OCI-LY7 (cell line): ENCODE data around the gene LRP3. TPM values are rescaled to one million over a fixed set of nuclear protein-coding genes. Genes with fewer than 3 reads are reported as not detected.

ENCODE experiments used
- BruUV-seq: library from RNA; stranded (reverse); fragments of 400-500 nt; replicated peaks from 2 replicates; lab custom pipeline; 2021; lab: Mats Ljungman, UMichigan
- CTCF ChIA-PET: fragments of 300-600 bp; sonication (Branson Sonifier 250); formaldehyde crosslinking; loops from one replicate; lab custom pipeline; 2022; ENCODE audit warnings: antibody characterized with exemption; ENCODE audit not compliant: unreplicated experiment; lab: Charles Lee
- POLR2A ChIA-PET: fragments of 300-600 bp; sonication (Branson Sonifier 250); formaldehyde crosslinking; loops from one replicate; lab custom pipeline; 2022; ENCODE audit warnings: antibody characterized with exemption; lab: Charles Lee
- DNase-seq: peaks from one replicate; pipeline ENCODE4 v3.0.0-alpha.2; 2015; ENCODE audit warnings: low spot score
- H2AFZ ChIP-seq: fragments of 200-600 bp; sonication (generic), shearing (Covaris generic); 2 replicates; pipeline ENCODE4 v1.6.1; 2014; ENCODE audit warnings: mild to moderate bottlenecking, antibody characterized with exemption, low read length, moderate library complexity
- H3K27ac ChIP-seq: fragments of 200-600 bp; sonication (generic); 2 replicates; pipeline ENCODE4 v1.5.1; 2014; ENCODE audit warnings: mixed run types, low read depth, mild to moderate bottlenecking, moderate library complexity, low read length, inconsistent platforms; ENCODE audit not compliant: poor library complexity, severe bottlenecking
- H3K36me3 ChIP-seq: fragments of 200-600 bp; sonication (generic); 2 replicates; pipeline ENCODE4 v1.6.1; 2014; ENCODE audit warnings: mild to moderate bottlenecking, antibody characterized with exemption, low read length, moderate library complexity, mixed read lengths; ENCODE audit not compliant: insufficient read depth
- H3K4me1 ChIP-seq: fragments of 200-600 bp; sonication (generic); 2 replicates; pipeline ENCODE4 v1.5.1; 2014; ENCODE audit warnings: mild to moderate bottlenecking, low read length; ENCODE audit not compliant: insufficient read depth, poor library complexity, severe bottlenecking
- H3K4me2 ChIP-seq: fragments of 200-600 bp; sonication (generic); 2 replicates; pipeline ENCODE4 v1.6.1; 2014; ENCODE audit warnings: mild to moderate bottlenecking, low read length
- H3K4me3 ChIP-seq: fragments of 200-600 bp; sonication (generic); 2 replicates; pipeline ENCODE4 v1.5.1; 2014; ENCODE audit warnings: mild to moderate bottlenecking, low read depth, low read length; ENCODE audit not compliant: poor library complexity, severe bottlenecking
- H3K79me2 ChIP-seq: fragments of 200-600 bp; sonication (generic); 2 replicates; pipeline ENCODE4 v1.6.1; 2016; ENCODE audit warnings: low read depth, mild to moderate bottlenecking, low read length, moderate library complexity, mixed read lengths; ENCODE audit not compliant: insufficient read depth
- H3K9me2 ChIP-seq: fragments of 200-600 bp; sonication (generic); 2 replicates; pipeline ENCODE4 v1.6.1; 2016; ENCODE audit warnings: mild to moderate bottlenecking, low read length, mixed read lengths; ENCODE audit not compliant: insufficient read depth
- H3K9me3 ChIP-seq: fragments of 200-600 bp; sonication (generic); 2 replicates; pipeline ENCODE4 v1.6.1; 2014; ENCODE audit warnings: mild to moderate bottlenecking, mixed run types, low read length, mixed read lengths
- H4K20me1 ChIP-seq: fragments of 200-600 bp; sonication (generic); 2 replicates; pipeline ENCODE4 v1.6.1; 2014; ENCODE audit warnings: mild to moderate bottlenecking, antibody characterized with exemption, low read length, moderate library complexity, mixed read lengths; ENCODE audit not compliant: insufficient read depth
- EZH2phosphoT487 ChIP-seq: fragments of 200-600 bp; sonication (generic); IDR thresholded peaks from 2 replicates; pipeline ENCODE4 v1.6.1; 2018; ENCODE audit warnings: low read depth, borderline replicate concordance, mild to moderate bottlenecking, mixed run types, antibody characterized with exemption, low read length, moderate library complexity, mixed read lengths
- intact Hi-C: fragments of 100-400 bp; cut with micrococcal nuclease; formaldehyde crosslinking; loops from one replicate; pipeline ENCODE4 v1.10.0; 2022; ENCODE audit not compliant: unreplicated experiment
- total RNA-seq, 2 experiments: library from RNA; depleted of rRNA in 1 of 2; stranded (reverse); fragments of >200 nt in 1 of 2; shearing (Covaris generic) in 1 of 2; gene quantifications; 2 replicates each; pipeline ENCODE4 v1.2.3, GENCODE V29; 2014 to 2022
- TF ChIP-seq, protein P1 (sequence below): fragments of 200-600 bp; sonication (generic); conservative IDR thresholded peaks from 2 replicates; pipeline ENCODE4 v1.5.1; 2014; ENCODE audit warnings: mild to moderate bottlenecking, antibody characterized with exemption, low read length, moderate library complexity, mixed read lengths

The LRP3 gene
- total RNA-seq, 2 experiments from 2014 or later, result not detected

DNA sequence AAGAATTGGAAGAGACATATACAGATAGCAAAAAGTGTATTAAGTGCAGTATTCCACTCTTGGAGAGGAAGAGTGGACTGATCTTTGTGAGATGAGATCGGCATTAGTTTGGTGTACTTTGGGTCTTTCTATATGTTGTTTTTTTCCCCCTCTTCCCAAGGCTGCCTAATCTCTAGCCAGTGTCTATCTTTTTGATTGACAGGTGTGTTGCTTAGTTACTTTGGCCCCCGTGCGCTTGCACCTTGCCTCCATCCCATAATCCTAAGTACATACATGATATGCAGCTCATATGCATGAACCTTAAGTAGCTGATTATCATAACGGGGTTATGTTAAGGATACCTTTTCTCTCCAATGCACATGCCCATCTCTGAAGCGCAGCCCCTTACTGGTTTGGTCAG, 35.8 kb downstream of the LRP3 start:
- intact Hi-C loops, result loop anchor here (10.0 kb wide), 1 partner anchor 545 kb away; no protein-coding TSS in a partner anchor

DNA sequence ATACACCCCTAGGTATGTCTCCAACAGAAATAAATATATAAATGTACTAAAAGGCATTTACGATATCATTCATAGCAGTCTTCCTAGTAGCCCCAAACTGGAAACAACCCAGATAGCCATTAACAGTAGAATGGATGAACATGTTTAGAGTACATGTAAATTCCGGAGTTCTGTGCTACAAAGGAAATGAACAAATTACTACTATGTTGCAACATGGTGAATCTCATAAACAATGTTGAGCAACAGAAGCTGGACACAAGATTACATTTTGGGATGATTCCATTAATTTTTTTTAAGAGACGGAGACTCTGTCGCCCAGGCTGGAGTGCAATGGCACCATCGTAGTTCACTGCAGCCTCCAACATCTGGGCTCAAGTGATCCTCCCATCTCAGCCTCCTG, 37.4 kb downstream of the LRP3 start:
- intact Hi-C loops, result loop anchor here (10.0 kb wide), 1 partner anchor 543 kb away; no protein-coding TSS in a partner anchor
- H4K20me1 ChIP-seq, result no peaks in the 10 kb centered on the region
- H3K27ac ChIP-seq, result no peak overlapping the region
- TF ChIP-seq, protein P1, sequence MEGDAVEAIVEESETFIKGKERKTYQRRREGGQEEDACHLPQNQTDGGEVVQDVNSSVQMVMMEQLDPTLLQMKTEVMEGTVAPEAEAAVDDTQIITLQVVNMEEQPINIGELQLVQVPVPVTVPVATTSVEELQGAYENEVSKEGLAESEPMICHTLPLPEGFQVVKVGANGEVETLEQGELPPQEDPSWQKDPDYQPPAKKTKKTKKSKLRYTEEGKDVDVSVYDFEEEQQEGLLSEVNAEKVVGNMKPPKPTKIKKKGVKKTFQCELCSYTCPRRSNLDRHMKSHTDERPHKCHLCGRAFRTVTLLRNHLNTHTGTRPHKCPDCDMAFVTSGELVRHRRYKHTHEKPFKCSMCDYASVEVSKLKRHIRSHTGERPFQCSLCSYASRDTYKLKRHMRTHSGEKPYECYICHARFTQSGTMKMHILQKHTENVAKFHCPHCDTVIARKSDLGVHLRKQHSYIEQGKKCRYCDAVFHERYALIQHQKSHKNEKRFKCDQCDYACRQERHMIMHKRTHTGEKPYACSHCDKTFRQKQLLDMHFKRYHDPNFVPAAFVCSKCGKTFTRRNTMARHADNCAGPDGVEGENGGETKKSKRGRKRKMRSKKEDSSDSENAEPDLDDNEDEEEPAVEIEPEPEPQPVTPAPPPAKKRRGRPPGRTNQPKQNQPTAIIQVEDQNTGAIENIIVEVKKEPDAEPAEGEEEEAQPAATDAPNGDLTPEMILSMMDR, result no peak
- TF ChIP-seq EZH2phosphoT487, result no peak
- no TSS peak for BruUV-seq
- no peak overlapping the region for H3K4me3 ChIP-seq
- no peak overlapping the region for H2AFZ ChIP-seq
- no peak overlapping the region for H3K4me2 ChIP-seq
- H3K9me3 ChIP-seq, result 0 out of 2 replicates have a peak, but pooled peaks cover 10% of the 10 kb centered on the region
- H3K4me1 ChIP-seq, result no peaks in the 10 kb centered on the region
- ChIA-PET CTCF (no interaction called here), POLR2A (no interaction called here)
- no peaks in the 10 kb centered on the region for H3K9me2 ChIP-seq
- DNase-seq, result no peak
- H3K36me3 ChIP-seq, result no peaks in the 10 kb centered on the region
- H3K79me2 ChIP-seq, result no peaks in the 10 kb centered on the region

More for the DNA sequence above, 35.8 kb downstream of the LRP3 start:
- H4K20me1 ChIP-seq, result no peaks in the 10 kb centered on the region
- no peak for DNase-seq
- H3K4me3 ChIP-seq, result no peak overlapping the region
- no peak overlapping the region for H3K4me2 ChIP-seq
- no peaks in the 10 kb centered on the region for H3K36me3 ChIP-seq
- H3K4me1 ChIP-seq, result no peaks in the 10 kb centered on the region
- BruUV-seq, result no TSS peak
- H3K9me3 ChIP-seq, result 0 out of 2 replicates have a peak, but pooled peaks cover 10% of the 10 kb centered on the region
- no peak overlapping the region for H3K27ac ChIP-seq
- CTCF ChIA-PET, result interaction anchor here (0.6 kb wide), 1 partner anchor 177 kb away, joined by 3 read pairs; no protein-coding TSS in a partner anchor
- H3K79me2 ChIP-seq, result no peaks in the 10 kb centered on the region
- no peak for TF ChIP-seq EZH2phosphoT487
- TF ChIP-seq, protein P1, result no peak
- no peak overlapping the region for H2AFZ ChIP-seq
- no peaks in the 10 kb centered on the region for H3K9me2 ChIP-seq
- POLR2A ChIA-PET, result no interaction called here

DNA sequence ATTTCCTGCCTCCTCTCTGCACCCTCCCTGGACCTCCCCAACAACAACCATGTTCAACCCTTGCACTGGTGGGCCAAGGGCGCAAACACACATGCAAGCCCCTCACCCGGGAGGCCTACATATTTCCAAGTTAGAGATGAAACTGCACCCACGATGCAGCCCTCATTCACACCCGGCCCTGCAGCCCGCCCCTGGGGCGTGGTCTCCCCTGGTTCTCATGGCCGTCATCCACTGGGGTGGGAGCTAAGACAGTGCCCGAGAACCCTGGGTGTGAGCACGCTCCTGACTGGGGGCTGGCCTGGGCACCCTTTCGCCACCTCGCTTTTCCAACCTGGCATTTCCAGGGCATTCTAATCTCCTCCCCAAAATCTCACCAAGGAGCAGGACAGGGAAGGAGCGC, 38.5 kb downstream of the LRP3 start:
- intact Hi-C loops, result loop anchor here (10.0 kb wide), 1 partner anchor 542 kb away; no protein-coding TSS in a partner anchor
- no peaks in the 10 kb centered on the region for H3K36me3 ChIP-seq
- no TSS peak for BruUV-seq
- no peak overlapping the region for H3K27ac ChIP-seq
- H3K79me2 ChIP-seq, result no peaks in the 10 kb centered on the region
- no peak for DNase-seq
- H3K4me3 ChIP-seq, result no peak overlapping the region
- H3K9me3 ChIP-seq, result 0 out of 2 replicates have a peak, but pooled peaks cover 9% of the 10 kb centered on the region
- H4K20me1 ChIP-seq, result no peaks in the 10 kb centered on the region
- TF ChIP-seq EZH2phosphoT487, result no peak
- TF ChIP-seq, protein P1, result no peak
- no peak overlapping the region for H3K4me2 ChIP-seq
- ChIA-PET POLR2A (no interaction called here), CTCF (no interaction called here)
- H3K9me2 ChIP-seq, result no peaks in the 10 kb centered on the region
- no peak overlapping the region for H2AFZ ChIP-seq
- no peaks in the 10 kb centered on the region for H3K4me1 ChIP-seq
